HG02973 (cell line): ENCODE measurements around the gene DHRS2.

Experiments
- ATAC-seq: cut with Tn5 transposase; IDR thresholded peaks from one replicate; pipeline ENCODE4 v1.9.1; 2021; ENCODE audit warnings: moderate library complexity; ENCODE audit not compliant: unreplicated experiment

DHRS2 gene

DNA sequence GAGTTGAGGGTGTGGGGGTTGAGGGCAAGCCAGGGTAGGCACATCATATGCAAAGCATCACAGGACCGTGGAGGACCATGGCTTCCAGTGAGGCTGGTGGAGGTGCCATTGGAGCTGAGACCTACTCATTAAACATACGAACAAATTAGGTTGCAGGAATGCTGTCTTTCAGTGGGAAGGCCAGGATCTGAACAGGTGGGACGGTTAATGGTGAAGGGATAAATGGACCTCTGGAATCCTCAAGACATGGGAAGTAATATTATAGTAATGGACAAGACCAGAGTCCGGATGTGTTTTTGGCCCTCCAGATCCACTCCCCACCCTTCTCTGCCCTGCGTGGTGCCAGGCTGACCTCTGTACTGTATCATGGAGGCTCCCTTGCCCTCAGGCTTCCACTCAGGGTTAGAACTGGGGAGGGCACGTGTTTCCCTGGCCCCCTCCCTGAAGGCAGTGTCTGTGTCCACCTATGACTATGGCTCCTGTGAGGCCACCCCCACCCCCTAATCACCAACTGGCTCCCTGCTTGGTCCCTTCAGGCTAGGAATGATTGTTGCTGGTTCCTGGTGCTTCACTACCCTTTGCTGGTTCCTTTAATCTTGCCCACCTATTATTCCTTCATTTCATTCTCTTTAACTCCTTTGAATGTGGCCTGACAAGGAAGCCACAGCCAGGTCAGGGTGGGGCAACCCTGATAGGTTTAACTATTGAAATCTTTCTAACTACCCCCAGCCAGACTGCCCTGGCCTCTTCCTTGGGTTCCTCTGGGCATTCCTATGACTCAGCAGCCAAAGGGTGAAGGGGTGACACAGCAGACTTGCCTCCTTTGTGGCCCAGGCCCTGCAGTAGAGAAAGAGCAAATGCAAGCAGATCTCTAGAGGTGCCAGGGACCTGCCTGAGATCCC lies 10.7 kb downstream of the DHRS2 start:
- ATAC-seq, result no peak

DNA sequence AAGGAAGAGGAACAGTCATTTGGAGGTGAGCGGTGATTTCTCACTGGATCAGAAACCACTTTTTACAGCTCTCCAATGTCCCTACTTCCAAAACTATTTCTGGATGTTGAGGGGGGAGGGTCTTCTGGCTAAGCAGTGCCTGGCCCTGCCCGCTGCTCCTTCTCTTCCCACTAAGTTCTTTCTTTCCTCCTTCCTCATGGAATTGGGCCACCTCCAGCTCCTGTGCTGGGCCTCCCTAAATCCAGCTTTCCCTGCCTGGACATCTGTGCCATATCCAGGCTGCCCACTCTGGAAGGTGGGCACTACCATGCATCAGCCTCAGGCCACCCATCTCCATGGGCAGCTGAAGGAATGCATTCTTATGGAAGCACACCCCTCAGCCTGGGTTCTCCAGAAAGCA lies 11.5 kb downstream of the DHRS2 start:
- ATAC-seq, result no peak

DNA sequence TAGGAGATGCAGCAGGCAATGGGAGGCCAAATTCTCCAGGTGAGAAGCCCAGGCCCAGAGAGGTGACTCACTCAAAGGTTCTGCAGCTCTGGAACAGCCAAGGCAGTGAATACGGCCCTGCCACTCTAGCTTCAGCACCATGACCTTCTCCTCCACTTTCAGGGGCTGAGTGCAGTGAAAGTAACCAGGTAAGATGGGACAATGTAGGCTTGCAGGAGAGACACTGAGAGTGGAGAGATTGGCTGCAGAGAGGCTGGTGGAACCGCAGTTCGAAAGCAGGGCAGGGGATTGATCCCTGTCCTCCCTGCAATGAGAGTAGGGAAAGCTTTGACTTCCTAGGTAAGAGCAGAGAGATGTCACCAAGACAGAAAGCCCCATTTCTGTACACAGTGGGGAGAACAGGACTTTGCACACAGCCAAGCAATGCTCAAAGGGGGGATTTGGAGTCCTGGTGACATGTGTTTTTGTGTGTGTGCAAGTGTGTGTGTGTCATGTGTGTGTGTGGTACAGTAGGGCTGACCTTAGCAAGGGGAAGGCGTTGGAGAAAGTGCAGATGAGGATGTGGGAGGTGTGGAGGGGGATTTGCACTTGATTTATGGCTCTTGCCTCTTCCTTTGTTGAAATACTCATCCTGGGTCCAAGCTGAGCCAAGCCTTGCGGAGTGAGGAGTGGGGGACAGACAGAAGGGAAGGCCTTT lies 12.7 kb downstream of the DHRS2 start:
- no peak for ATAC-seq

DNA sequence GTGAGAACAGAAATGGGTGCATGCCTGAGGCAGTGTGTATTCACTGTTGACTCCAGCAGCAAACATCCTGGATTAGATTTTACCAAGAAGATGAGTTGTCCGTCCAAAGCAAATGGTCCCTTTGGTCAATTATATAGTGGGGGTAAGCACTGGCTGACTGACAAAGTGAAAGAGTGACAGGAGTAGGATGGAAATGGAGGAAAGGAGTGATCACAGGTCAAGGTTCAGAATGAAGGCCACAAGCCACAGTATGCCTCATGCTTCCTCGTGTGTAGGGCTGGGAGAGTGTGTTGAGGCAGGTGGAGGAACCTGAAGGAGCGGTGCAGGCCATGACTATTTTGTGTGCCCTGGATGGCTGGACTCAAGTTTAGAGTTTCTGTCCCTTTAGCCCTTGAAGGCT lies 14.3 kb downstream of the DHRS2 start:
- no peak for ATAC-seq

DNA sequence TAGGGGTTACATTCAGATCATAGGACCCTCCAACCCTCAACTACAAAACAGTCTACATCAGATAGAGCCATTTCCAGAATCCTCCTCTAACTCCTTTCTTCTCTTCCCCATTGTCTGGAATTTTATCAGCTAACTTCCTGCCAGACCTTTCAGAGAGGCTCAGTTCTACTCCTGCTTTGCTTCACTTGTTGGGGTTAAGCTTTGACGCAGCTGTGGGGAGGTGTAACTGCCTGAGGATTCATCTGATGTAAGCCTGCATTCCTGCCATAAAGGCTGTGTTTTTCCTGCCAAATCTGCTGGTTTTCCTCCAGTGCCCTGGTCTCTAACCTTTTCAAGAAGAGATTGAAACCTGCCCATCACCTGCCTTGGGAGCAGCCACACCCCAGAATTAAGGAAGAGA lies 16.9 kb downstream of the DHRS2 start:
- ATAC-seq, result no peak

DNA sequence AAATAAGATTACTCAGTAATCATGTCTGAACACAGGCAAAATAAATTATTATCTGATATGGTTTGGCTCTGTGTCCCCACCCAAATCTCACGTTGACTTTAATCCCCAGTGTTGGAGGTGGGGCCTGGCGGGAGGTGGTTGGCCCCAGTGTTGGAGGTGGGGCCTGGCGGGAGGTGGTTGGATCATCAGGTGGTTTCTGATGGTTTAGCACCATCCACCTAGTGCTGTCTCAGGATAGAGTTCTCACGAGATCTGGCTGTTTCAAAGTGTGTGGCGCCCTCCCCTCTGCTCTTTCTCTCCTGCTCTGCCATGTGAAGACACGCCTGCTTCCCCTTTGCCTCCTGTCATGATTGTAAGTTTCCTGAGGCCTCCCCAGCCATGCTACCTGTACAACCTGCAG lies 18.1 kb downstream of the DHRS2 start:
- ATAC-seq, result no peak

DNA sequence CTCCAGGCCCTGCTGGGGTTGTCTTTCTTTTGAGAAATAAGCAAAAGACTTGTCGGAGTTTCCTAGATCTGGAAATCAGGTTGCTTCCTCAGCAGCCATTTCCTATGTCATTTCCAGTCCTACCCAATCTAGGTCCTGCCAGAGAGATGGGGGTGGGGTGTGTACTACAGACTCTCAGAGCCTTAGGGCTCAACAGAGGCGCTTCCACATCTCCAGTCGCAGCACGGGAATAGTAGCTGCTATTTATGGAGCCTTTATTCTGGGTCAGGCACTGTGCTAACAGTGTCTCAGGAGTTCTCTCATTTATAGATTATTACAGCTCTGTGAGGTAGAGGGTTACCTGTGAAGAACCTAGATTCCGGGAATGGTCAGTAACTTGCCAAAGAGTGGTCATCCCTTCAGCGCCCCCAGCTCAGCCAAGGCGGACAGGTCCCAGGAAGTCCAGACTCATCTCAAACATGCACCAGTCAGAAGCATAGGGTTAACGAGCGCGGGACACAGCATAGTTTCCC lies 21.9 kb downstream of the DHRS2 start:
- ATAC-seq, result no peak

DNA sequence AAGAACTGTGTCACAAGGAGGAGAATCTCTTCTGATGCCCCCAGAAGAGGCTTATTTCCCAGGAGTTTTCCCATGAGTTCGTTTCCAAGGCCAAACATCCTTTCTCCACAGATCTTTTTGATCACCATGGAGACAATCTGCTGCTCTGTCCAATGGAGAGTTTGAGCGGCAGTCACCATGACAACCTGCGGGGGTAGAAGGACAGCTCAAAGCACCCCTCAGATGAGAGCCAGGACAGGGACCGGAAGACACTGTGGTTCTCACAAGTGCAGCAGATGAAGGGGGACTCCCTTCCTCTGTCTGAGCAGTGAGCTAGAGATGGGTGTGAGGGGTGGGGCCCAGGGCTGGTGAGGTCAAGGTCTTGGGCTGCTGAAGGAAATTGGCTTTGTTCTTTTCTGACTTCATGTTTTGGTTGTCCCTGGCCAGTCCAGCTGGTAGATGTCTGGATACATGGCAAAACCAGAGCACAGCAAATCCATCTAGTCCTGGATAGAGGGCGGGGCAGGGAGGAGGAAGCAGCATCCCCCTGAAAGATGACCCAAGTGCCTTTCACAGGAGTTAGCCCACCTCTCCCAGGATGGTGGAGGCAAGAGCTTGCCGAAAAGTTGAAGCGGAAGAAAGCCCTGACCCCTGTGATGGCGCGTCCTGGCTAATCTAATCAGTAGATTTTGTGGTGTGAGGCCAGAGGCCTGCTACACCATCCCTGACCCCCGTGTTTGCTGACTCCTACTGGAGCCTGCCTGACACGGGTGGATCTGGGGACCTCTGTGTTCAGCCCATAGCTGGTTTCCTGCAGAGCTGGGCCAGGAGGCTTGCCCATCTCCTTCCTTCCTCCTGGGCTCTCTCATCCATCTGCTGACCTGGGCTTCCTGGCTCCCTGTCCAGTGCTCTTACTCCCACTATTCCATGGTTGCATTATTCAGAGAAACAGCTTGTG lies 24.4 kb downstream of the DHRS2 start:
- no peak for ATAC-seq

DNA sequence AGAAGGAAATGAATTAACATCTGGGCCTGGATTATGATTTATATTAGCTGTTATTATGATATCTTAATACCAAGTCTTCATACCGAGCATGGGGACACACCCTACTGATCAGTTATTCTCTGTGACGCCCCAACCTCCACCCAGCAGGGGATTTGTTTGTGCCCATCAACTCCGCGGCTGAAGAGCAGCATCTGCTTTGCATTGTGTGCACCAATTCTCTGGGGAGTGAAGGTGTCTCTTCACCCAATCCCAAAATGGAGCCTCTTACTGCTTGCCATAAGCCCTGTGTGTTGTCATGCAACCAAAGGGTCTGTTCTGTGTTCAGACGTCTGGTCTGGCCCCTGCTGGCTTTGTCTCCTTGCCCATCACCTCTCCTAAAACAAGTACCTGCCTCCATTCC lies 25.4 kb downstream of the DHRS2 start:
- ATAC-seq, result no peak

DNA sequence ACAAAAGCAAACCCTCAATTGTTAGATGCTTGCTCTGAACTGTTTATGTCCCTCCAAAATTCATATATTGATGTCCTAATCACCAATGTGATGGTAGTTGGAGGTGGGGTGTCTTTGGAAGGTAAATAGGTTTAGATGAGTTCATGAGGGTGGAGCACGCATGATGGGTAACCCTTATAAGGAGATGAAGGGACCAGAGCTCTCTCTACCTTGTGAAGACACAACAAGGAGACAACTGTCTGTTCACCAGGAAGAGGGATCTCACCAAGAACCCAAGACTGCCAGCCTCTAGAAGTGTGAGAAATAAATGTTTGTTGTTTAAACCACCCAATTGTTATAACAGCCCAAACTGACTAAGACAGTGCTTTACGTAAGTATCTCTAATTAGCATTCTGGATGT lies 27.0 kb downstream of the DHRS2 start:
- no peak for ATAC-seq

DNA sequence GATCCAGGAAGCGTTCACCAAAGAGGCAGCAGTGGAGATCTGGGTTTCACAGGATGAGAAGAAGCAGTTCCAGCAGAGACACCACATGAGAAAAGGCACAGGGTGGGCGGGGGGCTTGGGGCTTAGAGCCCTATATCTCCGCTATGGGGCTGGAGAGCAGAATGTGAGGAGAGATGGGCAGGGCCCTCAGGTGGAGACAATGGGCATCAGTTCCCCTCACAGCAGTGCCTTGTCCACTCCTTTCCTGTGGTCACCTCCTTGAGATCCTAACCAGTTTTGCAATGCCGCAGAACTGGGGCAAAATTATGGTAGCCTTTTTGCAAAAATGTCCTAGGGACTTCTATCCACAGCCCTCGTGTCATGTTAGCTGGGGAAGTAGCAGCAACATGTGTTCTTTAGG lies 27.5 kb downstream of the DHRS2 start:
- no peak for ATAC-seq

DNA sequence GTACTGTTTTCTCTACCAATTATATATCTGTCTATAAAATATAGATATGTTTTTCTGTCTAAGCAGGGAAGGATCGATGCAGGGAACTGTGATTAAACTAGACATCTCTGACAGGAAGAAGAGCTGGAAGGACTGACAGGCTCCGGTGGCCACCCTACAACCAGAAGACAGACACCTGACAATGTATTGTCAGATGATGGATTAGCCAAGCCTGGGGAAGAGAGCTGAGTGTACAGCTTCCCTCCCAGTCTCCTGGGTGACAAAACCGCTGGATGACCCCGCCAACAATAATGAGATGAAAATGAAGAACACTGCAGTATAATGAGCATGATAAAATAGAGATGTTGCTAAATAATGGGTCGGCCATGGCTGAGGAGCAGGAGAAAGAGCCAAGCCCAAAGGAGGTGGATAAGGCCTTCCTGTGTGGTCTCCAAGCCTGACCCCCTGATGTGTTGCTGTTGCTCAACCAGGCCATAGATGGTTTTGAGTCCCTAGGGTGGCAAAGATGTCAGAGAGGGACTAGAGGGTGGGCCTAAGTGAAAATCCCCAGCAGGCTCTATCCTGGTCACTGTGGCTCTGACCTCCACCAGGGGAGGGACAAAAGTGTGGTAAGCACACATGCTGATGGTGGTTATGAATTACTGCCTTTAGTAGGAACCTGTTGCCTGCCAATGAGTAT lies 28.2 kb downstream of the DHRS2 start:
- no peak for ATAC-seq

DNA sequence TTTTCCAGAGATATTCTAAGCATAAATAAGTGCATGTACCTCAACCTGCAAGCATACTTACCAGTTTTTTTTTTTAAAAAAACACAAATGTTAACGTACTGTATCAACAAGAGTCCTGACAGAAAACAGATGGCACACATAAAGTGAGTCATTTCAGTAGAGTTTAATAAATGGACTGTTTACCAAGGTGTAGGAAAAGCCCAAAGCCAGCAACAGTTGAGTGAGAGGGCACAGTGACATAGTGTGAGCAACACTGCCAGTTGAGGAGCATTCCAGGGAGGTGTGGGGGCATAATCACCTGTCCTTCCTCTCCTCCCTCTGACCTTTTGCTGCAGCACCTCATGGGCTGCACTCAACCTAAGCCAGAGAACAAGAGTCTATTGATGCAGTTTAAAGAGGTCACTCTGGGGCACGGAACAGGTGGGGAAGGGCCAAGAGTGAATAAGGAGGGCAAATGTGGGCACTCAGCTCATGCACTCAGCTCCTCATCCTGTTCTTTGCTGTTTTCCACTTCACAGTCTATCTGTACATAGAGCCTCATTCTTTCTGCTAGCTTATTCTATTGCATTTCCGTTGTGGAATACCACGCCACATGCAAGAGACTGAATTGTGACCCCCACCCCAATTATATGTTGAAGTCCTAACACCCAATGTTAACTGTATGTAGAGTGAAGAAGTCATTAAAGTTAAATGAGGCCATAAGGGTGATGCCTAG lies 29.3 kb downstream of the DHRS2 start:
- ATAC-seq, result no peak

DNA sequence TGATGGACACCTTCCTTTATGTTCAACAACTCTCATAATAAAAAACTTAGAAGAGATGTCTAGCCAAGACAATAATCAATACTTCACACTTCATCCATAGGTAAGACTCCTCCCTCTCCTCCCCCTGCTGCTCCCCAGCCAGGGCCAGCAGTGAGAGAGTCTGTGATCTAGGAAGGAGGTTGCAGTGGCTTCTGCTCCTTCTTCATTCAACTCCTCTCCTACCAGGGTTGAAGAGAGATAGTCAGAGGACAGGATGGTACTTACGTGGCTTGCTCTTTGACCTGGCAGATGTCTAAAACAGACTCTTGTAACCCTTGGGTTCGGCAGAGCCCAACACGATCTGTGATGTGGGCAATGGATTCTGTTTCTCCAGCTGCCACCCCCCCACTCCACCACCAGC lies 31.0 kb downstream of the DHRS2 start:
- no peak for ATAC-seq

DNA sequence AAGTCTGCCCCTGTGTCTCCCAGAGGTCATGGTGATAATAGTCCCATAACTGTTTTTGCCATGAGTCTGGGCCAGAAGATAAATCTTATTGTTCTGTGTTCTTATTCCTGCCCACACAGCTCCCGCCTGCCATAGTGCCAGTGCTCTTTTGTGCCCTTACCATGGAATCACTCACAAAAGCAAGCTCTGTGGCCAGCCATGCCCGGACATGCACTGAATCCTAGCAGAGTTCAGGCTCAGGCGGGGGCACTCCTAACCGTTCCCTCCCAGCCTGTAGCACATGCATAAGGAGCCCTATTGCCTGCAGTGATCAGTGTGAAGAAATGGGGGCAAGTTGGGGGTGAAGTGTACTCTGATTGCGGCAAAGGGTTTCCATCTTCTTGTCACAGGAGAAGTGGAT lies 33.3 kb downstream of the DHRS2 start:
- ATAC-seq, result no peak

DNA sequence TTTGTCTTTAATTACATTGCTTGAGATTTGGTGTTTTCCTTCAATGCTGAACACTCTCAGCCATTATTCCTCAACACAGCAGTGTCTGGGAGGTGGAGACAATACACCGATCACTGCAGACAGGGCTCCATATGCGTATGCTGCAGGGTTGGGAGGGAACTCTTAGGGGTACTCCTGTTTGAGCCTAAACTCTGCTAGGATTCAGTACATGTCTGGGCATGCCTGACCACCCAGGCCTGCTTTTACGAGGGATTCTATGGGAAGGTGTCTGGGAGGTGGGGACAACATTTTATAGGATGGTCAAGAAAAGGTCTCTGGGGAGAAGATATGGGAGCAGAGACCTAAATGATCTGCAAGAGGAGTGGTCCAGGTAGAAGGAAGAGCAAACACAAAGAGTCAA lies 34.3 kb downstream of the DHRS2 start:
- ATAC-seq, result no peak

DNA sequence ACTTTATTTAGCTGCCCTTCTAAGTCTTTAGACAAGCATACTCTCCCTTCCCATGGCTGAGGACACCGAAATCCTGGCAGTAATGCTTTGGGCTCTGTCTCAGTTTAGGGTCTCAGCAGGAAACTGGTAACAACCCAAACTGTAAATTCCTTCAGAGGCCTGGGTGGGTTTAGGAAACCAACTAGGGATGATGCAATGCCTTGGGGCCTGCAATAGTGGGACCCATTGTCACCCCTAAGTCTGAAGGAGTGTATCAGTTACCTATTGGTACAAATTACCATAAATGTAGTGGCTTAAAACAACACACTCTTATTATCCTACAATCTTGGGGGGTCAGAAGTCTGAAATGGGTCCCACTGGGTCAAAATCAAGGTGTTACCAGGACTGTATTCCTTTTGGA lies 36.0 kb downstream of the DHRS2 start:
- ATAC-seq, result no peak

DNA sequence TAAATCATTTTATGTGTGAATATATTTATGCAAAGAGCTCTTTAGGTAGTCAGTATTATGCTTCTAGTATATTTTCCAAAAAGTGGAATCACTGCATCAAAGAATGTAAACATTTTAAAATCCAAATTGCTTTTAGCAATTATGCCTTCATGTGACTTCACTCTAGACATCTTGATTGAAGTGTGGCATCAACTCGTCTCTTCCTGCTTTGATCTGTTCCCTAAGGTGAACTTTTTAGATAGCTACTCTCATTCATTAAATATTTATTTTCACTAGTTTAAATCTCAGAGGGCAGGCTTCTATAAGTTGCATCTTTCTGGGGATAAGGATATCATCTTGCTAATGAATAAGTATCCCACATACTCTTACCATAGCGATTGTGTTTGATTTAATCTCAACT lies 39.2 kb downstream of the DHRS2 start:
- ATAC-seq, result no peak

DNA sequence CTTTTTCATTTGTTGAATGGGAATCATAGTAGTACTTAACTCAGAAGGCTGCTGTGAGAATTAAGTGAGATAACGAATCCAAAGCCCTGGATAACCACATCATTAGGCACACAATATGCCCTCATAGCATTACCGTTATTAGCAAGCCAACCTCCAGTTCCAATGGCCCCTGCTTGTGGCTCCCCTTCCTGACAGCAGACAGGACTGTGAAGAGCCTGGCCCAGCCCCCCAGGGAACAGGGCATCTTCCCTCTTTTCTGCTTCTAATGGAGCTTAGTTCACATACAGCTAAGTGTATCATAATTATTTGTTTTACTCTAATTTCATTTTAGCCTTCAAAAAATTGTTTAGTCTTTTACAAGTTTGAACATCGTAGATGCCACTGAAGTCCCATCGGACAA lies 39.7 kb downstream of the DHRS2 start:
- ATAC-seq, result no peak

DNA sequence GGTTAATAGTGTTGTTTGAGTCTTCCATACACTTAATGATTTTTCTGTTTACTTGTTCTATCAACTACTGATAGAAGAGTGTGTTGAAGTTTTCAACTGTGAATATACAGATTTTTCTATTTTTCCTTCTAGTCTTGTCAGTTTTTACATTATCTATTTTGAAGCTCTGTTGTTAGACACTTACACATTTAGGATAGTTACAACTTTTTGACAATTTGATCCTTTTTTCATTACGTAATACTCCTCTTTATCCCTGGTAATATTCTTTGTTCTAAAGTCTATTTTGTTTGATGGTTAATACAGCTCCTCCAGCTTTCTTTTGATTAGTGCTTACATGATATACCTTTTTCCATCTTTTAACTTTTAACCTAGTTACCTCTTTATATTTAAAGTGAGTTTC lies 45.2 kb downstream of the DHRS2 start:
- ATAC-seq, result no peak
